ENCODE data around the gene SLC29A3. TPM values are rescaled to one million over a fixed set of nuclear protein-coding genes. Genes with fewer than 3 reads are reported as not detected.

Gene SLC29A3
- total RNA-seq, 2 experiments from 2014 or later = 2.9 to 3.3 TPM

GRCh38 chr10:71290806-71291527, 28.1 kb upstream of the SLC29A3 start:
- TF ChIP-seq CTCF (IDR thresholded peaks at IDR 0.05) = no peak
- Mint-ChIP-seq H3K27ac (no peak overlapping the region), H3K27me3 (no peaks in the 10 kb centered on the region), H3K9me3 (no peaks in the 10 kb centered on the region), H3K4me1 (ENCODE audit: low read depth) (no peaks in the 10 kb centered on the region), H3K36me3 (ENCODE audit: low read depth) (no peaks in the 10 kb centered on the region), H3K4me3 (no peak overlapping the region)
- ChIA-PET POLR2A (no interaction called here), CTCF (no interaction called here)
- intact Hi-C loops (cut with micrococcal nuclease) = no loop called here
- ATAC-seq = no peak
- DNase-seq = no peak

GRCh38 chr10:71291528-71291900, 27.5 kb upstream of the SLC29A3 start:
- no peak for DNase-seq
- ChIA-PET CTCF (interaction anchor here (1.0 to 1.1 kb wide), 2 partner anchors 8 to 22 kb away, joined by 4 read pairs; no protein-coding TSS in a partner anchor), POLR2A (no interaction called here)
- H3K4me3 Mint-ChIP-seq = no peak overlapping the region
- intact Hi-C loops (cut with micrococcal nuclease) = no loop called here
- H3K9me3 Mint-ChIP-seq = no peaks in the 10 kb centered on the region
- no peaks in the 10 kb centered on the region for H3K4me1 Mint-ChIP-seq (ENCODE audit: low read depth)
- no peak for TF ChIP-seq CTCF (IDR thresholded peaks at IDR 0.05)
- H3K27ac Mint-ChIP-seq = no peak overlapping the region
- H3K36me3 Mint-ChIP-seq (ENCODE audit: low read depth) = no peaks in the 10 kb centered on the region
- ATAC-seq = no peak
- no peaks in the 10 kb centered on the region for H3K27me3 Mint-ChIP-seq

- H3K4me1 Mint-ChIP-seq (ENCODE audit: low read depth) = no peaks in the 10 kb centered on the region
- H3K27ac Mint-ChIP-seq = no peak overlapping the region
- ChIA-PET POLR2A (no interaction called here), CTCF (interaction anchor here (1.0 to 1.2 kb wide), 4 partner anchors 9 to 23 kb away, joined by 3 to 4 read pairs (median 4); no protein-coding TSS in a partner anchor)
- no peak for ATAC-seq
- no peak for DNase-seq
- TF ChIP-seq CTCF (IDR thresholded peaks at IDR 0.05) = no peak
- H3K36me3 Mint-ChIP-seq (ENCODE audit: low read depth) = no peaks in the 10 kb centered on the region
- intact Hi-C loops (cut with micrococcal nuclease) = no loop called here
- H3K9me3 Mint-ChIP-seq = no peaks in the 10 kb centered on the region
- no peaks in the 10 kb centered on the region for H3K27me3 Mint-ChIP-seq
- H3K4me3 Mint-ChIP-seq = no peak overlapping the region
Observed at GRCh38 chr10:71292624-71293445, 26.2 kb upstream of the SLC29A3 start.

- no peak for DNase-seq
- no peaks in the 10 kb centered on the region for H3K9me3 Mint-ChIP-seq
- ATAC-seq = no peak
- no peak for TF ChIP-seq CTCF (IDR thresholded peaks at IDR 0.05)
- intact Hi-C loops (cut with micrococcal nuclease) = no loop called here
- no peaks in the 10 kb centered on the region for H3K4me1 Mint-ChIP-seq (ENCODE audit: low read depth)
- no peak overlapping the region for H3K4me3 Mint-ChIP-seq
- H3K36me3 Mint-ChIP-seq (ENCODE audit: low read depth) = no peaks in the 10 kb centered on the region
- POLR2A ChIA-PET = interaction anchor here (1.1 kb wide), 1 partner anchor 15 kb away, joined by 3 read pairs; no protein-coding TSS in a partner anchor
- no peaks in the 10 kb centered on the region for H3K27me3 Mint-ChIP-seq
- CTCF ChIA-PET = interaction anchor here (1.2 kb wide), 1 partner anchor 9 kb away, joined by 4 read pairs; no protein-coding TSS in a partner anchor
- no peak overlapping the region for H3K27ac Mint-ChIP-seq
Observed at GRCh38 chr10:71293446-71294084, 25.5 kb upstream of the SLC29A3 start.

Measured in activated CD8-positive, alpha-beta T cell treated with anti-CD3 and anti-CD28 coated beads for 36 hours (primary cell).